Activated CD4-positive, alpha-beta memory T cell treated with anti-CD3 and anti-CD28 coated beads for 36 hours (primary cell): ENCODE results near the gene TMEM98. TPM values are rescaled to one million over a fixed set of nuclear protein-coding genes. Genes with fewer than 3 reads are reported as not detected.
"Not testable (repeated sequence)": the region's sequence is repeated elsewhere in the genome, so short reads cannot be mapped to it uniquely, and the experiment has no call there.

Source experiments
- CTCF ChIA-PET: fragments of 350-600 bp; sonication (Branson Sonifier 250); formaldehyde crosslinking; loops from one replicate; lab custom pipeline; 2021; ENCODE audit warnings: antibody characterized with exemption, inconsistent platforms; lab: Charles Lee
- POLR2A ChIA-PET: fragments of 350-600 bp; sonication (Branson Sonifier 250); formaldehyde crosslinking; loops from one replicate; lab custom pipeline; 2021; ENCODE audit warnings: antibody characterized with exemption; lab: Charles Lee
- DNase-seq: peaks from one replicate; pipeline ENCODE4 v3.0.0-alpha.2; 2020
- H3K27ac Mint-ChIP-seq: one replicate; pipeline ENCODE4 v1.8.0; 2021; ENCODE audit warnings: mixed read lengths
- H3K27me3 Mint-ChIP-seq: one replicate; pipeline ENCODE4 v1.8.0; 2021; ENCODE audit warnings: mixed read lengths
- H3K36me3 Mint-ChIP-seq: one replicate; pipeline ENCODE4 v1.8.0; 2021; ENCODE audit warnings: mixed read lengths
- H3K4me1 Mint-ChIP-seq: one replicate; pipeline ENCODE4 v1.8.0; 2021; ENCODE audit warnings: low read depth, mixed read lengths
- H3K4me3 Mint-ChIP-seq: one replicate; pipeline ENCODE4 v1.8.0; 2021; ENCODE audit warnings: mild to moderate bottlenecking, mixed read lengths
- H3K9me3 Mint-ChIP-seq: one replicate; pipeline ENCODE4 v1.8.0; 2021; ENCODE audit warnings: mixed read lengths
- intact Hi-C: fragments of 100-400 bp; cut with micrococcal nuclease; formaldehyde crosslinking; loops from one replicate; pipeline ENCODE4 v1.15.1; 2023
- total RNA-seq, 2 experiments: library from RNA; stranded (reverse); gene quantifications; one replicate each; pipeline ENCODE4 v1.2.3, GENCODE V29; 2021

The TMEM98 gene
- 1 to 10 TPM; 1.1 to 2.2 TPM for total RNA-seq

GRCh38 chr17:32927724-32928585 lies at the start of gene TMEM98:
Gene TMEM98 (plus strand): TSS chr17:32928153. CDS start chr17:32931529, 3,376 bp downstream.
- intact Hi-C loops = no loop called here
- Mint-ChIP-seq H3K27me3 (peaks cover 37% of the 10 kb centered on the region), H3K27ac (no peak within 1 kb of the TSS), H3K9me3 (no peaks in the 10 kb centered on the region), H3K36me3 (no peaks in the 10 kb centered on the region), H3K4me1 (peaks cover 2% of the 10 kb centered on the region), H3K4me3 (peak within 1 kb of the TSS; percentile 52)
- ChIA-PET POLR2A (no interaction called here), CTCF (interaction anchor here (0.7 to 2.8 kb wide), 7 partner anchors 8 to 145 kb away, joined by 3 to 19 read pairs (median 5); partner anchors contain the start of gene MYO1D)
- DNase-seq = no peak

GRCh38 chr17:32878211-32878610 lies 49.7 kb upstream of the TMEM98 start:
- Mint-ChIP-seq H3K4me1 (peaks cover 40% of the 10 kb centered on the region), H3K4me3 (no peak overlapping the region), H3K9me3 (no peaks in the 10 kb centered on the region), H3K27me3 (no peaks in the 10 kb centered on the region), H3K36me3 (no peaks in the 10 kb centered on the region), H3K27ac (no peak overlapping the region)
- intact Hi-C loops = loop anchor here (5.0 kb wide), 2 partner anchors 51 to 391 kb away; partner anchors contain the start of gene CDK5R1
- CTCF ChIA-PET = interaction anchor here (1.3 to 5.9 kb wide), 14 partner anchors 18 to 171 kb away, joined by 3 to 178 read pairs (median 11); no protein-coding TSS in a partner anchor
- DNase-seq = peak; percentile 16
- POLR2A ChIA-PET = interaction anchor here (1.1 to 2.1 kb wide), 3 partner anchors 8 to 38 kb away, joined by 3 to 10 read pairs (median 4); no protein-coding TSS in a partner anchor

DNA sequence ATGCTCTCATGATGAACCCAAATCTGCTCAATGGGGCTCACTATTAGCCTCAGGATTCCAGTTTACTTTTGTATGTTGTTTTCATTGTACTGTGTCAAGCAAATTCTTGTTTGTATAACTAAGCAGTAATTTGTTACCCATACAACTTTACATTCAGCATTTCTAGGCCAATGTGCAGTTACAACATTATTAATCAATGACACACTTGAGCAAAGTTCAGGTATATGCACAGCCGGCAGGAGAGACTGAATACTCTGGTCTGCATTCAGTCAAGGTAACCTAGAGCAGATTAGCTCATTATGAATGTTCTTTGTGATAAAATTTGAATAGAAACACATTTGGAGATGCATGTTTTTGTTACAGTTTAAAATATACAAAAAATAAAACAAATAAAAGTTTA lies 48.8 kb upstream of the TMEM98 start:
- Mint-ChIP-seq H3K27me3 (peaks cover 3% of the 10 kb centered on the region), H3K9me3 (no peaks in the 10 kb centered on the region), H3K4me1 (peaks cover 40% of the 10 kb centered on the region), H3K36me3 (no peaks in the 10 kb centered on the region), H3K27ac (no peak overlapping the region), H3K4me3 (no peak overlapping the region)
- POLR2A ChIA-PET = no interaction called here
- intact Hi-C loops = loop anchor here (5.0 kb wide), 2 partner anchors 52 to 392 kb away; partner anchors contain the start of gene CDK5R1
- no peak for DNase-seq
- CTCF ChIA-PET = interaction anchor here (2.9 to 5.9 kb wide), 4 partner anchors 31 to 99 kb away, joined by 15 to 178 read pairs (median 71); no protein-coding TSS in a partner anchor

GRCh38 chr17:32880671-32881453 lies 47.1 kb upstream of the TMEM98 start:
- no peak for DNase-seq
- POLR2A ChIA-PET = no interaction called here
- Mint-ChIP-seq H3K9me3 (no peaks in the 10 kb centered on the region), H3K4me1 (peaks cover 33% of the 10 kb centered on the region), H3K27ac (no peak overlapping the region), H3K27me3 (peaks cover 7% of the 10 kb centered on the region), H3K4me3 (no peak overlapping the region), H3K36me3 (no peaks in the 10 kb centered on the region)
- CTCF ChIA-PET = interaction anchor here (1.0 to 2.0 kb wide), 3 partner anchors 55 to 99 kb away, joined by 3 to 5 read pairs (median 4); no protein-coding TSS in a partner anchor
- intact Hi-C loops = no loop called here

DNA sequence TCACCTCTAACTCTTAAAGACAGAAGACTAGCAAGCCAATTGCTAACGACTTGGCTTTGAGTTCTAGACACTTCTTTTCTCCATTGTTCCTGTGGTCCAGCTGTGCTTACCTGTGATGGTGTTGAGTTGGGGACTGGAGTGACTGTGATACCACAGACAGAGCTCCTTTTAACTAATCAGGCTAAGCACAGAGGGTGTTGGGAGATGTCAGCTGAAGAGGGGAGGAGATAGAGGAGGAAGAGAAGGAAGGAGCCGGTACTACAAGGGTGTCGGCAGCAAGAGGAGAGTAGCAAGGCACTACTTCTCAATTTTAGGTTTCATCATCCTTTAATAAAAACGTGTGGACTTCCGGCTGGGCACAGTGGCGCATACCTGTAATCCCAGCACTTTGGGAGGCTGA lies 45.9 kb upstream of the TMEM98 start:
- H3K36me3 Mint-ChIP-seq = no peaks in the 10 kb centered on the region
- H3K9me3 Mint-ChIP-seq = no peaks in the 10 kb centered on the region
- no peak for DNase-seq
- no peak overlapping the region for H3K4me3 Mint-ChIP-seq
- intact Hi-C loops = no loop called here
- ChIA-PET POLR2A (no interaction called here), CTCF (interaction anchor here (1.3 to 2.0 kb wide), 5 partner anchors 22 to 100 kb away, joined by 3 to 8 read pairs (median 5); no protein-coding TSS in a partner anchor)
- H3K27me3 Mint-ChIP-seq = peaks cover 11% of the 10 kb centered on the region
- no peak overlapping the region for H3K27ac Mint-ChIP-seq
- H3K4me1 Mint-ChIP-seq = peaks cover 29% of the 10 kb centered on the region

DNA sequence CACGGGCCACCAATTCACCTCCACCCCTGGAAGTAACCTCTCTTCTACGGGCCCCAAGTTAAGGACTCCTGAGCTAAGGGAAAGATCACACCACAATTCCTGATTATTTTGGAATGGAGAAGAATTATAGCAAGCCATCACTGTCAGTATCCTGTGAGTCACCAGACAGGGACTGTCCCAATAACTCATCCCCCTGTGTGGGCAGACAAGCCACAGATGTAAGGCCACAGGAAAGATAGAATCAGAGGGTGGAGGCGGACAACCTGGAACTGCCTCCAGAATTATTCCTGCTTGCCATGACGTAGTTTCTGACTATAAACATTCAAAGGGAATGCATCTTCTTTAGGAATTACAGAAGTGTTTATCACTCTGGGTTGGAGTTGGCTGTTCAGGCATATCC lies 45.2 kb upstream of the TMEM98 start:
- peak; percentile 76 for DNase-seq
- Mint-ChIP-seq H3K9me3 (no peaks in the 10 kb centered on the region), H3K27ac (no peak overlapping the region), H3K36me3 (no peaks in the 10 kb centered on the region), H3K27me3 (peaks cover 11% of the 10 kb centered on the region), H3K4me1 (peaks cover 25% of the 10 kb centered on the region), H3K4me3 (no peak overlapping the region)
- intact Hi-C loops = no loop called here
- CTCF ChIA-PET = interaction anchor here (1.3 to 1.8 kb wide), 3 partner anchors 21 to 100 kb away, joined by 3 to 8 read pairs (median 5); no protein-coding TSS in a partner anchor
- POLR2A ChIA-PET = no interaction called here

- DNase-seq, intact Hi-C loops, H3K27ac Mint-ChIP-seq, CTCF ChIA-PET, POLR2A ChIA-PET, H3K36me3 Mint-ChIP-seq, H3K9me3 Mint-ChIP-seq, H3K4me3 Mint-ChIP-seq: not testable (repeated sequence)
- Mint-ChIP-seq H3K4me1 (peaks cover 11% of the 10 kb centered on the region), H3K27me3 (peaks cover 11% of the 10 kb centered on the region)
Measured at GRCh38 chr17:32886951-32887350, 41.0 kb upstream of the TMEM98 start.

GRCh38 chr17:32887410-32887809 lies 40.5 kb upstream of the TMEM98 start:
- H3K4me3 Mint-ChIP-seq, DNase-seq, H3K9me3 Mint-ChIP-seq, H3K4me1 Mint-ChIP-seq, H3K36me3 Mint-ChIP-seq, CTCF ChIA-PET, POLR2A ChIA-PET, H3K27ac Mint-ChIP-seq, intact Hi-C loops: not testable (repeated sequence)
- H3K27me3 Mint-ChIP-seq = peaks cover 11% of the 10 kb centered on the region

- Mint-ChIP-seq H3K27ac (no peak overlapping the region), H3K36me3 (no peaks in the 10 kb centered on the region), H3K4me3 (no peak overlapping the region), H3K4me1 (peaks cover 4% of the 10 kb centered on the region), H3K9me3 (no peaks in the 10 kb centered on the region), H3K27me3 (no peaks in the 10 kb centered on the region)
- POLR2A ChIA-PET = no interaction called here
- intact Hi-C loops = no loop called here
- CTCF ChIA-PET = interaction anchor here (1.3 kb wide), 1 partner anchor 15 kb away, joined by 3 read pairs; no protein-coding TSS in a partner anchor
- no peak for DNase-seq
Measured at GRCh38 chr17:32894245-32894644, 33.7 kb upstream of the TMEM98 start.

GRCh38 chr17:32896647-32897258 lies 31.2 kb upstream of the TMEM98 start:
- intact Hi-C loops = no loop called here
- Mint-ChIP-seq H3K27ac (no peak overlapping the region), H3K4me3 (no peak overlapping the region), H3K36me3 (no peaks in the 10 kb centered on the region), H3K4me1 (peaks cover 4% of the 10 kb centered on the region), H3K27me3 (peaks cover 2% of the 10 kb centered on the region), H3K9me3 (no peaks in the 10 kb centered on the region)
- POLR2A ChIA-PET = no interaction called here
- no peak for DNase-seq
- CTCF ChIA-PET = interaction anchor here (1.2 to 2.0 kb wide), 3 partner anchors 13 to 20 kb away, joined by 6 to 8 read pairs (median 7); partner anchors contain the start of gene MYO1D

- CTCF ChIA-PET = interaction anchor here (0.6 to 1.0 kb wide), 2 partner anchors 22 to 693 kb away, joined by 4 read pairs; no protein-coding TSS in a partner anchor
Measured at GRCh38 chr17:32899236-32900013, 28.5 kb upstream of the TMEM98 start.

More at GRCh38 chr17:32899236-32900013, 28.5 kb upstream of the TMEM98 start:
- POLR2A ChIA-PET = no interaction called here
- peaks cover 6% of the 10 kb centered on the region for H3K27me3 Mint-ChIP-seq
- no peak for DNase-seq
- no peak overlapping the region for H3K4me3 Mint-ChIP-seq
- H3K36me3 Mint-ChIP-seq = no peaks in the 10 kb centered on the region
- intact Hi-C loops = no loop called here
- no peak overlapping the region for H3K27ac Mint-ChIP-seq
- peaks cover 15% of the 10 kb centered on the region for H3K4me1 Mint-ChIP-seq
- H3K9me3 Mint-ChIP-seq = no peaks in the 10 kb centered on the region
